Adipocyte (in vitro differentiated cells): Measurements from ENCODE around the gene RSAD1.
"Not testable (repeated sequence)": the region's sequence is repeated elsewhere in the genome, so short reads cannot be mapped to it uniquely, and the experiment has no call there.

Experiments
- DNase-seq: peaks from one replicate; pipeline ENCODE4 v3.0.0-alpha.2; 2015; ENCODE audit warnings: low read depth
- H3K27me3 ChIP-seq: replicated peaks from 2 replicates; pipeline ENCODE4 v1.7.0; 2013; ENCODE audit warnings: mild to moderate bottlenecking, low read length, moderate library complexity; ENCODE audit not compliant: control insufficient read depth, insufficient read depth
- H3K36me3 ChIP-seq: 2 replicates; pipeline ENCODE4 v1.7.0; 2013; ENCODE audit warnings: low read length, mild to moderate bottlenecking, moderate library complexity; ENCODE audit not compliant: control insufficient read depth, insufficient read depth, severe bottlenecking
- H3K4me1 ChIP-seq: 2 replicates; pipeline ENCODE4 v1.7.0; 2013; ENCODE audit warnings: mild to moderate bottlenecking, low read length, moderate library complexity; ENCODE audit not compliant: control insufficient read depth, insufficient read depth
- H3K4me3 ChIP-seq: 2 replicates; pipeline ENCODE4 v1.7.0; 2013; ENCODE audit warnings: mild to moderate bottlenecking, low read length, moderate library complexity
- H3K9ac ChIP-seq: 2 replicates; pipeline ENCODE4 v1.7.0; 2013; ENCODE audit warnings: mild to moderate bottlenecking, low read length, moderate library complexity
- H3K9me3 ChIP-seq: 2 replicates; pipeline ENCODE4 v1.7.0; 2013; ENCODE audit warnings: mild to moderate bottlenecking, low read length, moderate library complexity; ENCODE audit not compliant: control insufficient read depth

RSAD1 gene

DNA sequence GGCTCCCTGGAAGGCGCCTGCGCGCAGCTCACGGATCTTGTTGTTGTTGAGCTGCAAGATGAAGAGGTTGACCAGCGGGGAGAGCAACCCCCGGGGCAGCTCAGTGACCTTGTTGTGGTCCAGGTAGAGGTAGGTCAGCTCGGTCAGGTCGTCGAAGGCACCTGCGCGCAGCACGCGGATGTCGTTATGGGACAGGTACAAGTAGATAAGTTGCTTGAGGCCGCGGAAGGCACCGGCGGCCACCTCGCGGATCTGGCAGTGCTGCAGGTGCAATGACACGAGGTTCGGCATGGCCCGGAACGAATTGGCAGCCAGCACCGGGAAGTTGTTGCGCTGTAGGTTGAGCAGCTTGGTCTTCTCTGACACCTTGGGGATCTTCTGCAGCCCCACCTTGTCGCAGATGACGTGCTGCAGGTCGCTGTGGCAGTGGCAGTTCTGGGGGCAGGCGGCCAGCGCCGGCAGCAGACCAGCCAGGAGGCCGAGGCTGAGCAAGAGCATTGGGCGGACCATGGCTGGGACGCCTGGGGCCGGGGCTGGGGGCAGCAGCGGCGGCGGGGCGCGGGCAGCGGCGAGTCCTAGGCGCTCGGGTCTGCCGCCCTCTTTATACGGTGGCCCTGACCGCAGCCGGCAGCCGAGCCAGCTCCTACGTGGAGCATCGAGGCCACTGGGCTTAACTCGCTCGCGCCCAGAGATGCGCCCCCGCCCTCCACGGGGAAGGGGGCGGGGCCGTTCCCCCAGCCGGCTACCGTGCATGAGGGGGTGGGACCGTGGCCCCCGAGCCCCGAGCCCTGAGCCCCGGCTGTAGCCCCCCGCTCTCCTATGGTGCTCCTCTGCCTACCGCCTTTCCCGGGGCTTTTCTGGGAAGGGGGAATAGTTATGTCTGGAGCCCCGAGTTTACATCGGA, 10.1 kb upstream of the RSAD1 start, which contains the start of gene CHAD:
CHAD (minus strand) TSS at position 577 of the 904 bp plus-strand sequence; CDS start at position 510, 67 bp downstream.
- H3K4me1 ChIP-seq = peaks cover 5% of the 10 kb centered on the region
- peaks cover 53% of the 10 kb centered on the region for H3K36me3 ChIP-seq
- DNase-seq = peak; percentile 45
- H3K9me3 ChIP-seq = no peaks in the 10 kb centered on the region
- no peak within 1 kb of the TSS for H3K4me3 ChIP-seq
- H3K27me3 ChIP-seq = peaks cover 12% of the 10 kb centered on the region
- H3K9ac ChIP-seq = no peak within 1 kb of the TSS

DNA sequence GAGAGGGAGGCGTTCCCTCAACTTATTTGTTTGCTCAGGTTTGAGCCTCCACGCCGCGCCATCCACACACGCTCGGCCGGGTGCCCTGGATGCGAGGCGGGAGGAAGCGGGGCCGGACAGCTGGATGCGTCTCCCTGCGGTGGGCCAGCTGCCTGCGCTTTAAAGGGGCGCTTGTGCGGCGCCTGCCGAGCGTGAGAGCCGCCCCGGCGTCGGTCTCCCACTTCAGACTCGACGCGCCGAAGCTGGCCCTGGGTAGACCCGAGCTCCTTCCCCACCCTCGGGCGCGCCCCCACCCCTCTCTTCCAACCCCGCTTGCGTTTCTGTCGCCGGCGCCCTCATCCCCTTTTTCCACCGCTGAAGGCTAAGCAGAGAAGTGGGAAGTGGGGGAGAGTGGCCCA, 9.5 kb upstream of the RSAD1 start:
- no peak overlapping the region for H3K4me3 ChIP-seq
- H3K27me3 ChIP-seq = peaks cover 12% of the 10 kb centered on the region
- peaks cover 5% of the 10 kb centered on the region for H3K4me1 ChIP-seq
- DNase-seq = peak; percentile 27
- peaks cover 55% of the 10 kb centered on the region for H3K36me3 ChIP-seq
- no peak overlapping the region for H3K9ac ChIP-seq
- H3K9me3 ChIP-seq = no peaks in the 10 kb centered on the region

DNA sequence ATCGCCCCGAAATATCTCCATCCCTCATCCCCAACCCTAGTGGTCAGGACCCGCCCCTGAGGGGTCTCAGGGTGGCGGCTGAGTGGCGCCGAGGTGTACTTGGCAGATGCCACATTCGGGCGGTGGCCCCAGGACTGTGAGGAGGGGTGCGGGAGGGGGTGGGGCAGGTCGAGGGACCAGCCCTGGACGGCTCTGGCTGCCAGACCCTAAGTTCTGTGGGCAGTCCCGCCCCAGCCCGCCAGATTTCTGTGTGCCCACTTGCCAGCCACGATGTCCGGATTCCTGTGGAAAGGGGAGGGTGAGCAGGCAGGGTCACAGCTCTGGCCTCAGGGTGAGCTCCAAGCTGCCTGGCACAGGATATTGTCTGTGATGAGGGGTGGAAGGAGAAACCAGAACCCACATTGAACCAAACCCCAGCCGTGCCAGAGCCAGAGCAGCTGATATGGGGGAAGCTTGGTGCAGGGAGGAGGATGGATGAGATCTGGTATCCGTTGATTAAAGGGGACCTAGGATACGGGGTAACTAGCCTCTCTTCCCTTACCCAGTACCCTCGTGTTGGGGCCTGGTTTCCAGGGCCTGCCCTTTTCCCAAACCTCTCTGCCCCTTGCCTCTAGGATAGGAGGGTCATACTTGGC, 8.9 kb upstream of the RSAD1 start:
- Histone ChIP-seq H3K27me3 (peaks cover 12% of the 10 kb centered on the region), H3K36me3 (peaks cover 56% of the 10 kb centered on the region), H3K9ac (no peak overlapping the region), H3K4me1 (peaks cover 5% of the 10 kb centered on the region), H3K9me3 (no peaks in the 10 kb centered on the region), H3K4me3 (no peak overlapping the region)
- no peak for DNase-seq

DNA sequence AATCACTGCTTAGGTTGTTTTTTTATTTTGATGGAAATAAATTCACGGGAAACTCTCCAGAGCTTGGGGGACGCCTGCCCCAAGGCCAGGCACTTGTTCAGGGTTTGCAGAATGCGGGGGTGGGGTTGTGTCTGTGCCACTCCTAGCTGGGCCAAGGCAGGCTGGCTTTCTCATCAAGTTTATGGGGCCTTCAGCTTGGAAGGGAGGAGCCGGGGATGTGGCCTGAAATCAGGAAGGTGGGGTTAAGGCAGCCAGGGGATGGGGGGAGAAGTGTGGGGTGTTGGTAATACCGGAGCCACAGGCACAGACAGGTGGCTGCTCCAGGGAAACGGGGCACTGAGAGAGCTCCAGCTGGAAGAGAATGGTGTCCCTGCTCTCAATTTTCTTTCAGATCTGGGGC, 8.2 kb upstream of the RSAD1 start:
- DNase-seq = no peak
- peaks cover 12% of the 10 kb centered on the region for H3K27me3 ChIP-seq
- H3K4me3 ChIP-seq = no peak overlapping the region
- peaks cover 56% of the 10 kb centered on the region for H3K36me3 ChIP-seq
- no peaks in the 10 kb centered on the region for H3K9me3 ChIP-seq
- peaks cover 5% of the 10 kb centered on the region for H3K4me1 ChIP-seq
- no peak overlapping the region for H3K9ac ChIP-seq

DNA sequence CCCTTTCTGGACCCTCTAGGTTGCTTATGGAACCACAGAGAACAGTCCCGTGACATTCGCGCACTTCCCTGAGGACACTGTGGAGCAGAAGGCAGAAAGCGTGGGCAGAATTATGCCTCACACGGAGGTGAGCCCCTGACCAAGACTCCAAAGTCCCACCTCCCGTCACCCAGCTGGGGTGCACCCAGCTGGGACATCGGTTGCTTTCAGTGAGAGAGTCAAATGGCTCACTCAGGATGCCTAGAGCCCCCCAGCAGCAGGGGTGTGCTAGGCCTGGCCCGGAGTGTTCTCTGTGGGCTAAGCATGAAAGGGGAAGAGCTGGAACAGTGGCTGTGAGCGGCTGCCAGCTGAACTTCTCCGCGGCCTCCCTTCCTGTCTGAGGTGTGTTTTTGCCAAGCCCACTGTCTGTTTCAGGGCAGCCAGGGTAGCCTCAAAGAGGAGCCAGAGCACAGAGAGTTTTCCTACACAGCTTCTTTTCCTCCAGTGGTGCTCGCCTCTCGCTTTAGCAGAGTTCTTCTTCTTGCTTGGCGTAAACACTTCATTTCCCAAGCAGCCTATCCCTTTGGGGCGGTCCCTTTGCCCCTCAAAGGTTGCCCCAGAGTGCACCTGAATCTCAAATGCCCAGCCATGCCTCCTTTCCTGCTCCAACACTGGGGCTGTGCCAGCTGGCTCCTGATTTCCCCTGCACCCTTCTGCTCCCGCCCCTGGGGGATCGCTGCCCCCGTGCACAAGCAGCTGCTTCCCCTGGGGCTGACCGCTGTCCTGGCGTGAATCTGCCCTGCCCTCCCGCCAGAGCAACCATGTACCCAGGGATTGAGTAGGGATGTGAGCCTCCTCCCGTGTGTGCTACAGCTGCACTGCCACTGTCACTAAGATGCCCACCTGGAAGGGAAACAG, 7.4 kb upstream of the RSAD1 start:
- Histone ChIP-seq H3K27me3 (peaks cover 12% of the 10 kb centered on the region), H3K4me1 (peaks cover 5% of the 10 kb centered on the region), H3K4me3 (no peak overlapping the region), H3K9ac (no peak overlapping the region), H3K36me3 (peaks cover 55% of the 10 kb centered on the region), H3K9me3 (no peaks in the 10 kb centered on the region)
- no peak for DNase-seq

DNA sequence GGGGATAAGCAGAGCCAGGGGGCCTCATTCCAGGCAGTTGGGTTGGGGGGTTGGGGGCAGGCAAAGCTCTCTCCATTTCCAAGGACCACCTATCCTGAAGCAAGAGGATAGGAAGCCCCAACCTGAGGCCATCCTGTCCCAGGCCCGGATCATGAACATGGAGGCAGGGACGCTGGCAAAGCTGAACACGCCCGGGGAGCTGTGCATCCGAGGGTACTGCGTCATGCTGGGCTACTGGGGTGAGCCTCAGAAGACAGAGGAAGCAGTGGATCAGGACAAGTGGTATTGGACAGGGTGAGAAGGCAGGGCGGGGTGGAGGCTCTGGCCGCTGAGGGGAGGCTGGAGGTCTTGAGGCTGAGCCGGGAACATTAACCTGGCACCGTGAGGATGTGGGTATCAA, 6.4 kb upstream of the RSAD1 start:
- H3K4me3 ChIP-seq = no peak overlapping the region
- no peak overlapping the region for H3K9ac ChIP-seq
- H3K27me3 ChIP-seq = peaks cover 12% of the 10 kb centered on the region
- no peak for DNase-seq
- peaks cover 55% of the 10 kb centered on the region for H3K36me3 ChIP-seq
- H3K9me3 ChIP-seq = no peaks in the 10 kb centered on the region
- H3K4me1 ChIP-seq = peaks cover 5% of the 10 kb centered on the region

DNA sequence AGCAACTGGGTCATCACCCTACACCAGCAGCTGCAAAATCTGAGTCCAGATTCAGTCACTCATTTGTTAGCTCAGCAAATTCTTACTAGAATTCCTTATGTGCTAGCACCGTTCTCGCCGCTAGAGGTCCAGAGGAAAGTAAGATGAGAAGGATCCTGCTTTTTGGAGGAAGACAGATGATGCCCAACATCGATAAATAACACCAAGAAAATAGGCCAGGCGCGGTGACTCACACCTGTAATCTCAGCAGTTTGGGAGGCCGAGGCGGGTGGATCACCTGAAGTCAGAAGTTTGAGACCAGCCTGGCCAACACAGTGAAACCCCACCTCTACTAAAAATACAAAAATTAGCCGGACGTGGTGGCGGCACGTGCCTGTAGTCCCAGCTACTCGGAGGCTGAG, 5.9 kb upstream of the RSAD1 start:
- peaks cover 54% of the 10 kb centered on the region for H3K36me3 ChIP-seq
- H3K27me3 ChIP-seq, H3K4me3 ChIP-seq, H3K4me1 ChIP-seq, H3K9ac ChIP-seq, H3K9me3 ChIP-seq: not testable (repeated sequence)
- peak; percentile 65 for DNase-seq

DNA sequence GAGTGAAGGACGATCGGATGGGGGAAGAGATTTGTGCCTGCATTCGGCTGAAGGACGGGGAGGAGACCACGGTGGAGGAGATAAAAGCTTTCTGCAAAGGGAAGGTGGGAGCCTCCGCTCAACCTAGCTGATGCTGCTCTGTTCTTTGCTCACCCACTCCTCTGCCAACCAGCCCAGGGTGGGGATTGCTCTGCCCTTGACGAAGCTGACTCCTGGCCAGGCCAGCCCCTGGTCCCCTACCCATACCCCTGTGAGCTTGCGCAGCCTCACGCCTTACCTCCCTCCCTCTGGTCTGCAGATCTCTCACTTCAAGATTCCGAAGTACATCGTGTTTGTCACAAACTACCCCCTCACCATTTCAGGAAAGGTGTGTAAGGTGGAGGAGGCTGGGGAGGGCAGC, 4.8 kb upstream of the RSAD1 start:
- Histone ChIP-seq H3K4me3 (no peak overlapping the region), H3K9me3 (no peaks in the 10 kb centered on the region), H3K4me1 (peaks cover 12% of the 10 kb centered on the region), H3K36me3 (peaks cover 47% of the 10 kb centered on the region), H3K9ac (no peak overlapping the region), H3K27me3 (no peaks in the 10 kb centered on the region)
- no peak for DNase-seq

DNA sequence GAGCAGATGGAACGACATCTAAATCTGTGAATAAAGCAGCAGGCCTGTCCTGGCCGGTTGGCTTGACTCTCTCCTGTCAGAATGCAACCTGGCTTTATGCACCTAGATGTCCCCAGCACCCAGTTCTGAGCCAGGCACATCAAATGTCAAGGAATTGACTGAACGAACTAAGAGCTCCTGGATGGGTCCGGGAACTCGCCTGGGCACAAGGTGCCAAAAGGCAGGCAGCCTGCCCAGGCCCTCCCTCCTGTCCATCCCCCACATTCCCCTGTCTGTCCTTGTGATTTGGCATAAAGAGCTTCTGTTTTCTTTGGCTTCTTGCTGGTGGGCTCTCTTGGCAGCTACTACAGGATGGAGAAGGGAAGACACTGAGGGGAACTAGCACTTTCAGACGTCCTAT, 4.1 kb upstream of the RSAD1 start:
- H3K36me3 ChIP-seq = peaks cover 47% of the 10 kb centered on the region
- H3K4me1 ChIP-seq = peaks cover 13% of the 10 kb centered on the region
- DNase-seq = no peak
- H3K9ac ChIP-seq = no peak overlapping the region
- no peaks in the 10 kb centered on the region for H3K27me3 ChIP-seq
- H3K9me3 ChIP-seq = no peaks in the 10 kb centered on the region
- H3K4me3 ChIP-seq = no peak overlapping the region

DNA sequence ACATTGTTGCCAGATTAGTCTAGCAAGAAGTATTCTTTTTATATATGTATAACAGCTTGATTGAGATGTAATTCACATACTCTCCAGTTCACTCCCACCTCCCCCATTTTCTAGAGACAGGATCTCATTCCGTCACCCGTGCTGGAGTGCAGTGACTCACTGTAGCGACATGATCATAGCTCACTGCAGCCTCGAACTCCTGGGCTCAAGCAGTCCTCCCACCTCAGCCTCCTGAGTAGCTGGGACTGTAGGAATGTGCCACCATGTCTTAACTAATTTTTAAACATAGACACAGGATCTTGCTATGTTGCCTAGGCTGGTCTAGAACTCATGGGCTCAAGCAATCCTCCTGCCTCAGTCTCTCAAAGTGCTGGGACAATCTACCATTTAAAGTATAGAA, 3.3 kb upstream of the RSAD1 start:
- Histone ChIP-seq H3K4me3 (no peak overlapping the region), H3K36me3 (peaks cover 47% of the 10 kb centered on the region), H3K9ac (no peak overlapping the region), H3K9me3 (no peaks in the 10 kb centered on the region), H3K4me1 (peaks cover 20% of the 10 kb centered on the region), H3K27me3 (no peaks in the 10 kb centered on the region)
- no peak for DNase-seq
